Measurements from ENCODE around the gene SPSB1.
A peak's percentile ranks its signal among the peaks of the same experiment; 100 is the strongest.

The SPSB1 gene

DNA sequence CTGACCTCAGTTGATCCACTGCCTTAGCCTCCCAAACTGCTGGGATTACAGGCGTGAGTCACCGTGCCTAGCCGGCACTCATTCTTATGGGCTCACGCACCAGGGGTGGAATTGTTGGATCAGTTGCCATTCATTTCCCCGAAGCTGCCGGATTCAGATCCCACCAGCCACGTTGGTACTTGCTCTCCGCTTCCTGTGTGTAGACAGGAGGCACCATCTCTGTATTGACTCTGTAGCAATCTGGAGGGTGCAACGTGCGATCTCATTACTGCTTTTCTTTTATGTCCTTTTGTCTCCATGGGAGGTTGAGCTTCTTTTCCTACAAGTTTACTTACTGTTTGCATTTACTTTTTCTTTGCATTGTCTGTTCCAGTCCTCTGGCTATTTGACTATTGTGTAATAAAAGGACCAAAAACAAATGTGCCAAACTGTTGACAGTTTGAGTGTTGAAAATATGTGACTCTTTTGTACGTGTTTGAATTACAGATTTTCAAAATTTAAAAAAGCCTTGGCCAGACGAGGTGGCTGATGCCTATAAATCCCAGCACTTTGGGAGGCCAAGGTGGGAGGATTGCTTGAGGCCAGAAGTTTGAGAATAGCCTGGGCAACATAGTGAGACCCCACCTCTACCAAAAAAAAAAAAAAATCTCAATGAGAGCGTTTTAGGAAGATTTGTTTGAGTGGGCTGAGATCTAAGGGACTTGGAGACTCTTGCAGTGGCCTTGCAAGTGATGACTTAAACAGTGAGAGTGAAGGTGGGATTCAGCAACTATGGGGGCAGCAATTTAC is 39.1 kb downstream of the SPSB1 start:
- H3K4me1 ChIP-seq (ENCODE audit: insufficient read depth, insufficient read length), result peaks cover 2% of the 10 kb centered on the region
- H3K27me3 ChIP-seq (ENCODE audit: insufficient read depth, insufficient read length), result no peaks in the 10 kb centered on the region
- TF ChIP-seq ZNF274 (IDR thresholded peaks at IDR 0.05; ENCODE audit: low read depth, low read length), result no peak
- H3K9ac ChIP-seq (ENCODE audit: insufficient read length, low read depth), result no peak overlapping the region
- H3K4me3 ChIP-seq (ENCODE audit: insufficient read length, low read depth), result no peak overlapping the region
- no peaks in the 10 kb centered on the region for H3K36me3 ChIP-seq (ENCODE audit: insufficient read depth, insufficient read length, low read length)
- H3K9me3 ChIP-seq (ENCODE audit: insufficient read depth, low read length), result no peaks in the 10 kb centered on the region
- DNase-seq (ENCODE audit: low read depth, low spot score), result no peak

DNA sequence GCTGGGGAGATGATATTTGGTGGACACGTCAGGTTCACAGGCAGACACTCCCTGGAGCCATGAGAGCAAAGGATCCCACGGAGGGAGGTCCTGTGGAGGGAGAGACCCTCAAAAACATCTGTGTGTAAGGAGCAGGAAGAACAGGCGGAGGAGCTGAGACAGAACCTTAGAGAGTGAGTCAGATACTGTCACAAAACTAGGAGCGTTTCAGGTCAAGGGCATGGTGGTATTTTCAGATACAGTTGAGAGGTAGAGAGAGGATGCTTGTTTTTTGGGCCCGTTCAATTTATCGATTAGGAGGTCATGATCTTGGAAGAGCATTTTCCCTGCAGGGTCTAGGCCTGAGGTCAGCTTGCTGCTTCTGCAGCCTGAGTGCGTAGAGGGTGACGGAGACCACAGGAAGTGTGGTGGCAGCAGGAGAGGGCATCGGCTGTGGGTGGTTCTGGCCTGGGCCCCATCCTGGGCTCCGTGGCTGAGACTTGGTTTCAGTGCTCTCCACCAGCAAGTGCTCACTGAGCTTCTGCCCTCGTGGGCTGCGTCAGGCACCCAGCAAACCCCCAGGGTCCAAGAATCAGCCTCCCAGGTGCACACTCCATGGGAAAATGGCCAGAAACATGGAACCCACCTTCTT is 39.9 kb downstream of the SPSB1 start:
- peaks cover 2% of the 10 kb centered on the region for H3K4me1 ChIP-seq (ENCODE audit: insufficient read depth, insufficient read length)
- H3K9me3 ChIP-seq (ENCODE audit: insufficient read depth, low read length), result no peaks in the 10 kb centered on the region
- H3K27me3 ChIP-seq (ENCODE audit: insufficient read depth, insufficient read length), result no peaks in the 10 kb centered on the region
- no peak overlapping the region for H3K9ac ChIP-seq (ENCODE audit: insufficient read length, low read depth)
- no peak overlapping the region for H3K4me3 ChIP-seq (ENCODE audit: insufficient read length, low read depth)
- no peak for DNase-seq (ENCODE audit: low read depth, low spot score)
- no peaks in the 10 kb centered on the region for H3K36me3 ChIP-seq (ENCODE audit: insufficient read depth, insufficient read length, low read length)
- TF ChIP-seq SUZ12 (IDR thresholded peaks at IDR 0.05; ENCODE audit: extremely low read depth, insufficient read depth, insufficient read length) (no peak), ZNF274 (IDR thresholded peaks at IDR 0.05; ENCODE audit: low read depth, low read length) (no peak), YY1 (IDR thresholded peaks at IDR 0.05; ENCODE audit: insufficient read depth, insufficient read length) (no peak)

DNA sequence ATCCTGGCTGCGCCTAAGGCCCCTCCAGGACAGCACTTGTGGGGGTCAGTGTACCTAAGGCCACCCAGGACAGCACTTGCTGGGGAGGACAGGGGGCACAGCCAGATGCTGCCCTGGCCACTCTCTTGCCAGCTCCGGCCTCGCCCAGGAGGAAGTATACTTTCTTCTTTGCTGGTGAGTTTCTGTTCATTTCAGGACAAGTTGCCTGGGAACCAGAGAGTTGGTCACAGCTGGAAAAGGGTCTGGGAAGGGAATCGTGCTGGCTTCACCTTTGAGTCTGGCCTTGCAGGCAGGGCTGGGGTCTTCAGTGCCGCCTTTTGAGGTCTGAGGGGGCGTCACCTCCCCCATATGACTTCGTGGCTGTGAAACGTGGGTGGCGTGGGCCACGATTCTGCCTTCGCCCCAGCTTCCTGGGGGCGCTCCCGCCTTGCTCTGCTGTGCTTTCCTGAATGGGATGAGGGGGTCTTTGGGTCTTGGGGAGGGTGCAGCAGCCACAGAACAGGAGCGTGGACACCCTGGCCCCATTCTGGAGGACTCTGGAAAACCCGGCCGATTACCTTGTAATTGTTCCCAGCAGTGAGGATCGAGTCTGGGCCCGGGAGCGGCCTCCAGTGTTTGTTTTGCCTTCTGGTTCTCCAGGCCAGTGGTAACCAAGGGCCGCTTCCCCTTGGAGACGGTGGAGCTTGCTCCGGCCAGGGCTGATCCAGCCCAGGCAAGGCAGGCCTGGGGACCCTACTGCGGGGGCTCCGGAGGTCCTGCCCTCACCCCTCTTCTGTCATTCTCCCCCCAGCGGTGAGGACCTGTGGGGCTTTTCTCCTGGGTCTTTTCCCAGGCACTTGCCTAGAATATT is 45.9 kb downstream of the SPSB1 start:
- Histone ChIP-seq H3K27me3 (ENCODE audit: insufficient read depth, insufficient read length) (no peaks in the 10 kb centered on the region), H3K4me1 (ENCODE audit: insufficient read depth, insufficient read length) (peaks cover 7% of the 10 kb centered on the region), H3K36me3 (ENCODE audit: insufficient read depth, insufficient read length, low read length) (no peaks in the 10 kb centered on the region), H3K4me3 (ENCODE audit: insufficient read length, low read depth) (no peak overlapping the region), H3K9ac (ENCODE audit: insufficient read length, low read depth) (peak overlapping the region; percentile 32), H3K9me3 (ENCODE audit: insufficient read depth, low read length) (no peaks in the 10 kb centered on the region; the same call in 1 of the 2 replicates)
- DNase-seq (ENCODE audit: low read depth, low spot score), result no peak
- TF ChIP-seq SUZ12 (IDR thresholded peaks at IDR 0.05; ENCODE audit: extremely low read depth, insufficient read depth, insufficient read length) (no peak), YY1 (IDR thresholded peaks at IDR 0.05; ENCODE audit: insufficient read depth, insufficient read length) (no peak), ZNF274 (IDR thresholded peaks at IDR 0.05; ENCODE audit: low read depth, low read length) (no peak)

DNA sequence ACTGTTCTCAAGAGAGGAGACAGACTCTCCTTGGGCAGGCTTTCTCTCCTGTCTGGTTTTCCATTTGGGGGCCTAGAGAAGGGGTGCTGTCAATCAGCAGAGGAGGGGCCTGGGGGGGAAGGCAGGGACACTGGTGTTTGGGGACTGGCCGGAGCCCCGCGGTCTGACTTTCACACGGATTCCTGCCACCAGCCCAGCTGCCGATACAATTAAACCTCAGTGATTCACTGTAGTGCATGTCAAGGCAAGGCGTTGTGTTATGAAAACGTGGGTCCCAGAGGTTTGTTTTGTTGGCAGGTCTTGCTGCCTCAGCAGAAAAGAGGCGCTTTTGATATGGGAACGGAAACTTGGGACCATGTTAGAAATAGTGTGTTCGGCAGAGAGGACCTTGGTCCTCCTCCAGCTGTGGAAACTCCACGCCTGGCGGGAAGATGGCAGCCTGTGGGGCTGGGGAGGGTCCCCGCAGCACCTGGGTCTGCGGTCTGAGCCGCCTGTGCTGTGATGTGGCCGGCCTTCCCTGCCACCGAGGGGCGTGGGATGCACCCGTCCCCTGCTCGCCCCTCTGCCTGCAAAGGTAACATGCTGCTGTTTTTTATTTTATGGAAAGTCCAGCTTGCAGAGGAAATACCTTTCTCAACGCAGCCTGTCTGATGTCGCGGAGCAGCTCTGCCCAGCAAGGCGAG is 47.6 kb downstream of the SPSB1 start:
- Histone ChIP-seq H3K4me3 (ENCODE audit: insufficient read length, low read depth) (no peak overlapping the region), H3K9ac (ENCODE audit: insufficient read length, low read depth) (no peak overlapping the region), H3K36me3 (ENCODE audit: insufficient read depth, insufficient read length, low read length) (no peaks in the 10 kb centered on the region), H3K4me1 (ENCODE audit: insufficient read depth, insufficient read length) (peaks cover 9% of the 10 kb centered on the region), H3K9me3 (ENCODE audit: insufficient read depth, low read length) (no peaks in the 10 kb centered on the region; the same call in 1 of the 2 replicates), H3K27me3 (ENCODE audit: insufficient read depth, insufficient read length) (no peaks in the 10 kb centered on the region)
- DNase-seq (ENCODE audit: low read depth, low spot score), result no peak
- TF ChIP-seq ZNF274 (IDR thresholded peaks at IDR 0.05; ENCODE audit: low read depth, low read length) (no peak), SUZ12 (IDR thresholded peaks at IDR 0.05; ENCODE audit: extremely low read depth, insufficient read depth, insufficient read length) (no peak), YY1 (IDR thresholded peaks at IDR 0.05; ENCODE audit: insufficient read depth, insufficient read length) (no peak)

DNA sequence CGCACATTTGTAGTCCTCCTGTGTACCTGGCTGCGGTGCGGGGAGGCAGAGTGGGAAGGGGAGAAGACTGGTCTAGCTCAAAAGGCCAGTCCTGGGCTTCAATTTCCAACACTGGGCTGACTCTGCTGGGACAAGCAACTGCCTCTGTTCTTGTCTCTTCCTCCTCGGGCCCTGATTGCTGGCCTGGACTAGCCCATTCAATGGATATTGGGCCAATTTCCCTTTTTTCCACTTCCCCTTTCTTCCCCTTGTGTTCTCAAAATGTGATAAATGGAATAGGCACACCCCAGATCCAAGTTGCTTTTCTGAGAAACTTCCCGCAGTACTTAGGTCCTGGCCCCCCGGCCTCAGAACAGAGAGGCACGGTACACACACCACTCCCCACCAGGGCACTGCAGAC is 48.2 kb downstream of the SPSB1 start:
- no peak overlapping the region for H3K9ac ChIP-seq (ENCODE audit: insufficient read length, low read depth)
- no peaks in the 10 kb centered on the region for H3K36me3 ChIP-seq (ENCODE audit: insufficient read depth, insufficient read length, low read length)
- no peak overlapping the region for H3K4me3 ChIP-seq (ENCODE audit: insufficient read length, low read depth)
- no peaks in the 10 kb centered on the region; the same call in 1 of the 2 replicates for H3K9me3 ChIP-seq (ENCODE audit: insufficient read depth, low read length)
- peaks cover 9% of the 10 kb centered on the region for H3K4me1 ChIP-seq (ENCODE audit: insufficient read depth, insufficient read length)
- TF ChIP-seq YY1 (IDR thresholded peaks at IDR 0.05; ENCODE audit: insufficient read depth, insufficient read length) (no peak), ZNF274 (IDR thresholded peaks at IDR 0.05; ENCODE audit: low read depth, low read length) (no peak), SUZ12 (IDR thresholded peaks at IDR 0.05; ENCODE audit: extremely low read depth, insufficient read depth, insufficient read length) (no peak)
- DNase-seq (ENCODE audit: low read depth, low spot score), result no peak
- no peaks in the 10 kb centered on the region for H3K27me3 ChIP-seq (ENCODE audit: insufficient read depth, insufficient read length)

DNA sequence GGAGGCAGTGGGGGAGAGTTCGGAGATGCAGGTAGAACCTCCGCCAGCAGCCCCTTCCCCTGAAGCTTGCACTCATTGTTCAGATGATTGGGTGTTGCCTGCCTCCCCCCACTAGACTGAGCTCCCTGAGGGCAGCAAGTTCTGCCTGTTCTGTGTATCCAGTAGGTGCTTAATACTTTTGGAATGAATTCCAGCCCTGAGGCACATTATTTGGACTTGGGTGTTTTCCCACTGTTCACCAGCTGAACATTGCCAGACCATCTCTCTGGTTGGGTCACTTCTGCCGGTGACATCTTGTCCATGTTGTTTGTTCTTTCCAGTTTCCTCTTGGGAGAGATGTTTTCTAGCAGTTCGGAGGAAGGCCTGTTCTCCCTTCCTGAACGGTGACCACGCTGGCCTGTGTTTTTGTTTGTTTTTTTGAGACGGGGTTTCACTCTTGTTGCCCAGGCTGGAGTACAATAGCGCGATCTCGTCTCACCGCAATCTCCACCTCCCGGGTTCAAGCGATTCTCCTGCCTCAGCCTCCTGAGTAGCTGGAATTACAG is 48.7 kb downstream of the SPSB1 start:
- Histone ChIP-seq H3K4me1 (ENCODE audit: insufficient read depth, insufficient read length) (peaks cover 9% of the 10 kb centered on the region), H3K4me3 (ENCODE audit: insufficient read length, low read depth) (no peak overlapping the region), H3K9ac (ENCODE audit: insufficient read length, low read depth) (no peak overlapping the region), H3K9me3 (ENCODE audit: insufficient read depth, low read length) (no peaks in the 10 kb centered on the region; the same call in 1 of the 2 replicates), H3K36me3 (ENCODE audit: insufficient read depth, insufficient read length, low read length) (no peaks in the 10 kb centered on the region), H3K27me3 (ENCODE audit: insufficient read depth, insufficient read length) (no peaks in the 10 kb centered on the region)
- no peak for DNase-seq (ENCODE audit: low read depth, low spot score)
- TF ChIP-seq ZNF274 (IDR thresholded peaks at IDR 0.05; ENCODE audit: low read depth, low read length) (no peak), YY1 (IDR thresholded peaks at IDR 0.05; ENCODE audit: insufficient read depth, insufficient read length) (no peak), SUZ12 (IDR thresholded peaks at IDR 0.05; ENCODE audit: extremely low read depth, insufficient read depth, insufficient read length) (no peak)

Data from NT2/D1 (cell line).